ENCODE measurements around the gene WBP1L. TPM values are rescaled to one million over a fixed set of nuclear protein-coding genes. Genes with fewer than 3 reads are reported as not detected.

Gene WBP1L
- total RNA-seq, 1 donor from 2014 or later = 44.5 TPM

DNA sequence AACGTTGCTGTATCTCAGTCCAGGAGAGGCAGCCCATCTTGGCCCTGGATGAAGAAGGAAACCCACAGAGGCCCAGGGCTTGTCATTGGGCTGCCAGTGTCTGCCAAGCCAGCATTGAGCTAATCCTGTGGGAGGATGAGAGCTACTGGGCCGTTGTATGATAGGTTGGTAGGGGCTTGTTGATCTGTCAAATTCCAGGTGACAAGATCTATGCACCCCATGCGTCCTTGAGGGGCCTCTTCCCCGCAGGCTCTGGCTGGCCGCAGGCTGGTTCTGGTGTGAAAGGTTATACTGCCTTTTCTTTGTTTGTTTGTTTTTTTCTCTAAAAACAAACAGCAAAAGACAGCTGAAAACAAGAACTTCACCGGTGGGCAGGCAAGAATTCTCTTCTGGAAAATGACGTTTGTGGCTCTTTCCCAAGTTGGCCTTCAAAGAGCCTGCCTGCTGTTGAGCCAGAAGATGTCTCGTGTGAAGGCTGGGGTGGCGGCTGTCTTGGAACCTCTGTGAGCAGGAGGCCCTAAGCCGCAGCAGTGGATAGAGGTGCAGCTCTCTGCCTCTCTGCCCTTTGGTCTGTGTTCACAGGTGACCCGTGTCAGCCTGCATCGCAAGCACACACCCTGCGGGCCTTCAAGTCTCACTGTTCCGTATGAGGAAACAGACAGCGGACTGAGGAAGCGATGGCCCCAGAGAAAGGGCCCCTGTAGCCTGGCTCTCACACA is 70.1 kb downstream of the WBP1L start:
- Histone ChIP-seq H3K27me3 (ENCODE audit: low read depth) (no peaks in the 10 kb centered on the region), H3K9me3 (no peaks in the 10 kb centered on the region), H3K36me3 (peaks cover 53% of the 10 kb centered on the region), H3K27ac (peak overlapping the region; percentile 90), H3K4me1 (peaks cover 69% of the 10 kb centered on the region), H3K4me3 (no peak overlapping the region)
- intact Hi-C loops (cut with DNase I) = no loop called here
- DNase-seq = no peak
- no peak for TF ChIP-seq CTCF (IDR thresholded peaks at IDR 0.05)
- no peak for ATAC-seq

GRCh38 chr10:102814453-102814871 is 70.7 kb downstream of the WBP1L start:
- intact Hi-C loops (cut with DNase I) = no loop called here
- DNase-seq (no peak), ATAC-seq (peak in 1 of 2 donors; percentile 23)
- no peaks in the 10 kb centered on the region for H3K27me3 ChIP-seq (ENCODE audit: low read depth)
- H3K27ac ChIP-seq = peak overlapping the region; percentile 90
- H3K4me1 ChIP-seq = peaks cover 74% of the 10 kb centered on the region
- no peaks in the 10 kb centered on the region for H3K9me3 ChIP-seq
- H3K4me3 ChIP-seq = no peak overlapping the region
- TF ChIP-seq CTCF (IDR thresholded peaks at IDR 0.05) = no peak
- peaks cover 47% of the 10 kb centered on the region for H3K36me3 ChIP-seq

DNA sequence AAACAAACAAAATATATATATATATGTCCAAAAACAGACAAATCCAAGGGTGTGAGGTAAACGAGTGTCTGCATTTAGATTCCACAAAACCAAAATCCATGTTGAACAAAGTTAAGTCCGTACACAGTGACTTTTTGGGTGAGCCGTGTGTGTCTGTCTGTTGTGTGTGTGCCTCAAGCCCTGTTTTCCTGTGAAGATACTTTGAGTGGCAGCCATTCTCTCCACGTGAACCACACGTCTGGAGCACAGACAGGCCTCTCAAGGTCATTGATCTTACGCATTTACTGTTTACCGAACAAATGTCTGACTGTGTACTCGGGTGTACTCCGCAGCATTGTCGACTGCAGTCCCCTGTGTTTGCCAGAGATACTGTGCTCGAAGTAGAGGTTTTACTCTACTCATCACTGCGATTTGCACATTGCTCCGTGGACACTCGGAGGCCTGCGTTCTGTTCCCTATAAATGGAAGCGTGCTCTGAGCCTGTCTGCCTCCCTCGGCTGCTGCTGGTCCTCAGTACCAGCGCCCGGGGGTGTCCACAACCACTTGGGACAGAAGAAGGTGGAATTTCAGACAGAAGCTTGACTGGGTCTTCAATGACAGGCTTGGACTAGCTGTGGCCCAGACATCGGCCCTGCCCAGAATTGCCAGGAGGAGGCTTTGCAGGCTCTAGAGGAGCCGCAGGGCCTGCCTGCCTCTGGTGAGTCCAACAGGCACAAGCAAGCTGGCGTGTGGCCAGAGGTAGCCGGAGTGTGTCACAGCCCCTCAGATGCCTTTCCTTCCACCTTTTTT is 71.3 kb downstream of the WBP1L start:
- intact Hi-C loops (cut with DNase I) = no loop called here
- Histone ChIP-seq H3K36me3 (peaks cover 41% of the 10 kb centered on the region), H3K9me3 (no peaks in the 10 kb centered on the region), H3K4me1 (peaks cover 74% of the 10 kb centered on the region), H3K4me3 (no peak overlapping the region), H3K27ac (peak overlapping the region; percentile 90), H3K27me3 (ENCODE audit: low read depth) (no peaks in the 10 kb centered on the region)
- peak; percentile 28 to 65 for ATAC-seq
- no peak for TF ChIP-seq CTCF (IDR thresholded peaks at IDR 0.05)
- peak; percentile 81 for DNase-seq

DNA sequence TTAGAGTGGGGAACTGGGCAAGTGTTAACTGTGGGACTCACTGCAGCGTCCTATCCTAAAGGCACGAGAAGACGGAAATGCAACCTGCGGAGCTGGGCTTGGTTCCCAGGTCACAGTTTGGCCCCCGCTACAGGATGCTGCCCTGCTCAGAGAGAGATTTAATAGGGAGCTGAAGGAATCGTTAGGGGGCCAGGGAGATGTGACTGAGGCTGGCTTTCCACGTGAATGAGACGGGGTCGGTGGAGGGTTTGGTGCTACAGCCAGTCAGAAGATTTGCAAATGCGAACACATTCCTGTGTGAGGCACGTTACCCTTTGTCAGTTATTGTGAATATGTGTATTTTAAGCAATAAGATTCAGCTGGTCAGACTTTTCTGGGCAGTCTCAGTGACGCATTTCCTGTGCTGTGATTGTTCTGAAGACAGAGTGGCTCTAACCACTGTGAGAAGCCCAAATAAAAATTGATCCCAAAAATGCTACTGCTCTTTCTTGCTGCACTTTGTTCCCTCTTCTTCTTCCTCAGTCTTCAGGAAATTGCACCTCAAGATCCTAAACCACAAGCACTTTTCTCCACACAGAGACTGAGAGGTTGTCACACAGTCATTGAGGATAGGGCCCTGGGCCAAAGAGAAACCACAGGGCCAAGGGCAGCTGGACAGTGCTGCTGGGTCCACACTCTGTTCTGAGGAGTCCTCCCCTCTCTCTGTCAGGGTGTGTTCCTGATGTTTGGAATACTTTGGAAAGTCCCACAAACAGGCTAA is 72.2 kb downstream of the WBP1L start:
- Histone ChIP-seq H3K27me3 (ENCODE audit: low read depth) (no peaks in the 10 kb centered on the region), H3K4me3 (no peak overlapping the region), H3K4me1 (peaks cover 74% of the 10 kb centered on the region), H3K9me3 (no peaks in the 10 kb centered on the region), H3K36me3 (peaks cover 34% of the 10 kb centered on the region), H3K27ac (peak overlapping the region; percentile 90)
- ATAC-seq (peak; percentile 79 to 83), DNase-seq (peak; percentile 57)
- intact Hi-C loops (cut with DNase I) = no loop called here
- TF ChIP-seq CTCF (IDR thresholded peaks at IDR 0.05) = no peak

DNA sequence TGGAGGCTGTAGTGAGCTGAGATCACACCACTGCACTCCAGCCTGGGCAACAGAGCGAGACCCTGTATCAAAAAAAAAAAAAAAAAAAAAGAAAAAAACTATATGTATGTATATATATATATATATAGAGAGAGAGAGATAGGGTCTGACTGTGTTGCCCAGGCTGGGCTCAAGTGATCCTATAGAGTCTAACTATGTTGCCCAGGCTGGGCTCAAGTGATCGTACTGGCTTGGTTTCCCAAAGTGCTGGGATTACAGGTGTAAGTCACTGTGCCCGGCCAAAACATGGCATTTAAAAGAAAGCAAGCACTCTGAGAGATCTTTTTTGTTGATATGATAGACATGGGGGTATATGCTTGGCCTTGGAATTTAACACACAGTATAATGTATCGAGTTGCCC is 73.4 kb downstream of the WBP1L start:
- peaks cover 22% of the 10 kb centered on the region for H3K36me3 ChIP-seq
- peak overlapping the region; percentile 90 for H3K27ac ChIP-seq
- no peak for TF ChIP-seq CTCF (IDR thresholded peaks at IDR 0.05)
- H3K4me3 ChIP-seq = no peak overlapping the region
- no peak for DNase-seq
- intact Hi-C loops (cut with DNase I) = no loop called here
- no peaks in the 10 kb centered on the region for H3K27me3 ChIP-seq (ENCODE audit: low read depth)
- peaks cover 71% of the 10 kb centered on the region for H3K4me1 ChIP-seq
- ATAC-seq = no peak
- H3K9me3 ChIP-seq = no peaks in the 10 kb centered on the region

Measured in lower lobe of right lung (tissue), 2 donors.